Body of pancreas (tissue), 4 donors: ENCODE data around the gene COA8.

Source experiments
- POLR2A ChIP-seq, 3 donors: fragments of 450-650 bp; IDR thresholded peaks; one replicate each; pipeline ENCODE4 v1.6.1; 2016; ENCODE audit warnings: antibody characterized with exemption in 3 of 3, mild to moderate bottlenecking in 2 of 3
- TF ChIP-seq, protein P1 (sequence below), 7 experiments: fragments of 450-650 bp in 4 of 7; fragments of 200-600 bp in 3 of 7; sonication (generic) in 3 of 7; IDR thresholded peaks; one replicate each; pipeline ENCODE4 v1.5.1; 2016 to 2019; ENCODE audit warnings: antibody characterized with exemption in 7 of 7

DNA sequence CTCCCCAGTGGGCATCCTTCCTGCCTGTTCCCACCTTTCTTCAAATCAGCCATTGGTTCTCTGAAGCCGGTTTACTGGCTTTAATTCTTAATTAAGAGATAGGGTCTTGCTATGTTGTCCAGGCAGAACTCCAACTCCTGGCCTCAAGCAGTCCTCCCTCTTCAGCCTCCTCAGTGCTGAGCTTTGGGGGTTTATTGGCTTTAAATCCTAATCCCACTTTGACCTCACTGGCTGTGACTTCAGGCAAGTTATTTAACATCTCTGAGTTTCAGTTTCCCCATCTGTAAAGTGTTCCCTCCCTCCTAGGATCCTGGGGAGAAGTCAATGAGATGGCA, 35.9 kb upstream of the COA8 start:
- TF ChIP-seq POLR2A (IDR thresholded peaks at IDR 0.05) = no peak
- TF ChIP-seq, protein P1, sequence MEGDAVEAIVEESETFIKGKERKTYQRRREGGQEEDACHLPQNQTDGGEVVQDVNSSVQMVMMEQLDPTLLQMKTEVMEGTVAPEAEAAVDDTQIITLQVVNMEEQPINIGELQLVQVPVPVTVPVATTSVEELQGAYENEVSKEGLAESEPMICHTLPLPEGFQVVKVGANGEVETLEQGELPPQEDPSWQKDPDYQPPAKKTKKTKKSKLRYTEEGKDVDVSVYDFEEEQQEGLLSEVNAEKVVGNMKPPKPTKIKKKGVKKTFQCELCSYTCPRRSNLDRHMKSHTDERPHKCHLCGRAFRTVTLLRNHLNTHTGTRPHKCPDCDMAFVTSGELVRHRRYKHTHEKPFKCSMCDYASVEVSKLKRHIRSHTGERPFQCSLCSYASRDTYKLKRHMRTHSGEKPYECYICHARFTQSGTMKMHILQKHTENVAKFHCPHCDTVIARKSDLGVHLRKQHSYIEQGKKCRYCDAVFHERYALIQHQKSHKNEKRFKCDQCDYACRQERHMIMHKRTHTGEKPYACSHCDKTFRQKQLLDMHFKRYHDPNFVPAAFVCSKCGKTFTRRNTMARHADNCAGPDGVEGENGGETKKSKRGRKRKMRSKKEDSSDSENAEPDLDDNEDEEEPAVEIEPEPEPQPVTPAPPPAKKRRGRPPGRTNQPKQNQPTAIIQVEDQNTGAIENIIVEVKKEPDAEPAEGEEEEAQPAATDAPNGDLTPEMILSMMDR (IDR thresholded peaks at IDR 0.05) = no peak
